ENCODE results near the gene LRRK1.

Gene LRRK1

GRCh38 chr15:100898661-100899462, 20.3 kb upstream of the LRRK1 start:
- no peak for TF ChIP-seq CTCF (IDR thresholded peaks at IDR 0.05; ENCODE audit: extremely low read depth, missing control alignments)
- no peak for DNase-seq (ENCODE audit: low spot score)

GRCh38 chr15:100899601-100900000, 19.6 kb upstream of the LRRK1 start:
- TF ChIP-seq CTCF (IDR thresholded peaks at IDR 0.05; ENCODE audit: extremely low read depth, missing control alignments), result no peak
- DNase-seq (ENCODE audit: low spot score), result no peak

GRCh38 chr15:100900136-100900794, 18.9 kb upstream of the LRRK1 start:
- no peak for TF ChIP-seq CTCF (IDR thresholded peaks at IDR 0.05; ENCODE audit: extremely low read depth, missing control alignments)
- no peak for DNase-seq (ENCODE audit: low spot score)

GRCh38 chr15:100900795-100901169, 18.4 kb upstream of the LRRK1 start:
- no peak for DNase-seq (ENCODE audit: low spot score)
- TF ChIP-seq CTCF (IDR thresholded peaks at IDR 0.05; ENCODE audit: extremely low read depth, missing control alignments), result no peak

GRCh38 chr15:100901296-100901695, 17.9 kb upstream of the LRRK1 start:
- no peak for DNase-seq (ENCODE audit: low spot score)
- no peak for TF ChIP-seq CTCF (IDR thresholded peaks at IDR 0.05; ENCODE audit: extremely low read depth, missing control alignments)

DNA sequence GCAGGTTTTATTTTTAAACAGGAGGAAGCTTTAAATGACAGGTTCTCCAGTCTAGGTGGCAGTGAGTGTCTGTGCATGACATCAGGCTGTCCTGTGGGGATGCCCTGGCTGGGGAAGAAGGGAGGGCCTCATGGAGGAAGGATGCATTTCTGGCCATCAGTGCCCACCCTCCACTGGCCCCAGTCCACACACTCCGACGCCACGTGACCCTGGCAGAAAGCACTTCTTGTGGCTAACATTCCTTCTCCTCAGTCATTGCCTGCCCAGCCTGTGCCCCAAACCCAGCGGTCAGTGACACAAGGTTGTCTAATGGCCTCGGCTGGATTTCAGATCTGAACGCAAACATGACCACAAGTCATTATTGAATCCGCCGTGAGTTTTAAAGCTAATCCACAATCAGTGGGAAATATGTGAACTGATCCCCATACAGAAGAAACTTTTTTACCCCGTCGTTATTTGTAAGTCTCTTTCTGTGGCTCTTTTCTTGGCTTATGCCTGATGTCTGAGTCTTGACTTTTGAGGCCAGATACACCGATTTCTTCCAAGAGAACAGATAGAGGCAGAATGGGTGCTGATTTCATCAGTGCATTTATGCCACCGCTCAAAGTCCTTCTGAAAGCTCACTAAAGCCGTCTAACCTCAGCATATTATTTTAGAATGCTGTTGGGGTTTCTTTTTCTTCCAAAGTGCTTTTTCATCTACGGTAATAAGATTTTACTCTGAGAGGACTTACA, 17.3 kb upstream of the LRRK1 start:
- DNase-seq (ENCODE audit: low spot score), result no peak
- no peak for TF ChIP-seq CTCF (IDR thresholded peaks at IDR 0.05; ENCODE audit: extremely low read depth, missing control alignments)
